HG03025 (cell line): ENCODE results near the gene SERINC5.
"Not testable (repeated sequence)": the region's sequence is repeated elsewhere in the genome, so short reads cannot be mapped to it uniquely, and the experiment has no call there.

Experiments
- ATAC-seq: cut with Tn5 transposase; IDR thresholded peaks from one replicate; pipeline ENCODE4 v1.9.1; 2021; ENCODE audit warnings: mild to moderate bottlenecking, moderate library complexity; ENCODE audit not compliant: unreplicated experiment, low FRiP score

SERINC5 gene

DNA sequence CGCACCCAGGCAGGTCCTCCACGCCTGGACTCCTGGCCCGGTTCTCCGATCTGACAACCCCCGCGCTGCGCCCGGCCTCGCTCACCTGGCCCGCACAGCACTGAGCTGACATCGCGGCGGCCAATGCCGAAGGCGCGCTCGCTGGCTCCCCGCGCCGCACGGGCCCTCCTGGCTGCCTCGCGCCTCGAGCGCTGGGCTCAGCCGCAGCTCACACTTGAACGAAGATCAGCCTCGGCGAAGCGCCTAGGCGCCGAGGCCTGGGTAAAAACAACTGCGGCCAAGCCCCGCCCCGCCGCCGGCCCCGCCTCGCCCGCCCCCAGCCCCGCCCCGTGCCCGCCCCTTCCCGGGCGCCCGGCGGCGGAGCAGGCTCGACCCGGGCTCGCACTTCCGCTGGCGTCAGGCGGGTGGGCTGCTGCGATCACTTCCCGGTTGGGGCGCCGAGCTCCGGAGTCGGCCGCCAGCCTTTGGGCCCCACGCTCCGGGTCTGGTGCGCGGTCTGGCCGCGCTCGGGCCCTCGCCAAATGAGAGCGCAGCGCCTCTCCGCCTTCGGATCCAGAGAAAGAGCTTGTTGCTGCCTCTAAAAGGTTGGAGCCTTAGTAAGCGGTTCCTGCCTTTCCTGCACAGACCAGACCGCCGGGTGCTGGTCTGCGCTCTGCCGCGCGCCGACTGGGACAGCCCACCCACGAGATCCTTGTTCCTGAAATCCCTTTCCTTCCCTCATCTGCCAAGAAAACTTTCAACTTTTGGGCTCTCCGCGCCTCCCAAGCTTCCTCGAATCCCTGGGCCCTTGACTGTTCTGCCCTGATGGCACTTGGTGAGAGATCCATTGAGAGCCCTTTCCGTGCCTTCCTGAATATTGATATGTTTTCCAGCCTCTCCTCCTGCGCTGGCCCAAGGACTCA is at the start of gene SERINC5:
Gene SERINC5 (minus strand): TSS at position 238 of the 902 bp plus-strand sequence. CDS start 126 bp downstream, at position 112.
- peak; percentile 77 for ATAC-seq

DNA sequence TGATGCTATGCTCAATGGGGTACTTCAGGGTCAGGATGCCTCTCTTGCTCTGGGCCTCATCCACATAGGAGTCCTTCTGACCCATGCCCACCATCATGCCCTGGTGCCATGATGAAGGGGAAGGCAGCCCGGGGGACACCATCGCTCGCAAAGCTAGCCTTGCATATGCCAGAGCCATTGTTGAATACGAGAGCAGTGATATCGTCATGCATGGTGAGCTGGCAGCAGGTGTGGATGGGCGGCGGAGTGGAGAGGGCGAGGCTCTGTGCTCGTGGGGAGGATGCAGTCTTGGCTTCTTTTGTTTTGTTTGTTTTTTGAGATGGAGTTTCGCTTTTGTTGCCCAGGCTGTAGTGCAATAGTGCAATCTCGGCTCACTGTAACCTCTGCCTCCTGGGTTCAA is 46.8 kb upstream of the SERINC5 start:
- no peak for ATAC-seq

DNA sequence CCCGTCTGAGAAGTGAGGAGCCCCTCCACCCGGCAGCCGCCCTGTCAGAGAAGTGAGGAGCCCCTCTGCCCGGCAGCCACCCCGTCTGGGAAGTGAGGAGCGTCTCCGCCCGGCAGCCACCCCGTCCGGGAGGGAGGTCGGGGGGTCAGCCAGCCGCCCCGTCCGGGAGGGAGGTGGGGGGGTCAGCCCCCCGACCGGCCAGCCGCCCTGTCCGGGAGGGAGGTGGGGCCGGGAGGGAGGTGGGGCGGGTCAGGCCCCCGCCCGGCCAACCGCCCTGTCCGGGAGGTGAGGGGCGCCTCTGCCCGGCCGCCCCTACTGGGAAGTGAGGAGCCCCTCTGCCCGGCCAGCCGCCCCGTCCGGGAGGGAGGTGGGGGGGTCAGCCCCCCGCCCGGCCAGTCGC is 45.5 kb upstream of the SERINC5 start:
- ATAC-seq = not testable (repeated sequence)

- not testable (repeated sequence) for ATAC-seq
These were observed 44.9 kb upstream of the SERINC5 start for GRCh38 chr5:80300796-80301195.

GRCh38 chr5:80300125-80300524 is 44.3 kb upstream of the SERINC5 start:
- ATAC-seq = no peak

DNA sequence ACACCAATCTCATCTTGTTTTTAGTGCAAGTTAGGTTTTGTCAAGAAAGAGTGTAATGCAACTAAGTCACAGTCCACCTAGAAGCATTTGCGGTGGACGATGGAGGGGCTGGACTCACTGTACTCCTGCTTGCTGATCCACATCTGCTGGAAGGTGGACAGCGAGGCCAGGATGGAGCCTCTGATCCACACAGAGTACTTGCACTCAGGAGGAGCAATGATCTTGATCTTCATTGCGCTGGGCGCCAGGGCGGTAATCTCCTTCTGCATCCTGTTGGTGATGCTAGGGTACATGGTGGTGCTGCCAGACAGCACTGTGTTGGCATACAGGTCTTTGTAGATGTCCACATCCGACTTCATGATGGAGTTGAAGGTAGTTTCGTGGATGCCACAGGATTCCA is 43.8 kb upstream of the SERINC5 start:
- no peak for ATAC-seq

DNA sequence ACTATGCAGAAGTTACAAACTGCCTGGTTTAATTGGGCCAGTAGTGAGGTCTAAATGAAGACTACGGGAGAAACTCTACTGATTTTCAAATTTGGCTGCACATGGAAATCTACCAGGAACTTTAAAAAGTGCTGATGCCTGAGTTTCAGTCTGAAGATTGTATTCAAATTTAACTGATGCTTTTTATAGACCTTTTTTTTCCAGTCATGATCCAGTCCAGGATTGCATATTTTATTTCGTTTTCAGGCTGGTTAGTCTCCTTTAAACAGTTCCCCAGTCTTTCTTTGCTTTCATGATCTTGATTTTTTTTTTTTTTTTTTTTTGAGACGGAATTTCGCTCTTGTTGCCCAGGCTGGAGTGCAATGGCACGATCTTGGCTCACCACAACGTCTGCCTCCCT is 40.3 kb upstream of the SERINC5 start:
- ATAC-seq = no peak

DNA sequence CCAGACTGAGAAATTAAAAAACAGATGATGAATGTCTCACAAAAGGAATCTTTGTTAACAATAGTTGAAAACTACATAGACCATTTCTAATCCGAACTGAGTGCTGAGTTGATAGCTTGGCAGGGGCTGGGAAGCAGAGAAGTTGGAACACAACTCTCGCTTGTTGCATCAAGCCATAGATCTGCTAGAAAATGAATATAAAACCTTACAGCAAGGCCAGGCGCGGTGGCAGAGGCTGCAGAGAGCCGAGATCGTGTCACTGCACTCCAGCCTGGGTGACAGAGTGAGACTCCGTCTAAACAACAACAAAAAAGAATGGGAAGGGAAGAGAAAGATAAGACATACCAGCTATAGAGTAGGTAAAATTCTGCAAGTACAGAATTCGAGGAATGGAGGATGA is 35.9 kb upstream of the SERINC5 start:
- ATAC-seq = no peak

GRCh38 chr5:80289320-80289719 is 33.5 kb upstream of the SERINC5 start:
- no peak for ATAC-seq

- ATAC-seq = no peak
These were observed 32.3 kb upstream of the SERINC5 start for GRCh38 chr5:80288177-80288576.

DNA sequence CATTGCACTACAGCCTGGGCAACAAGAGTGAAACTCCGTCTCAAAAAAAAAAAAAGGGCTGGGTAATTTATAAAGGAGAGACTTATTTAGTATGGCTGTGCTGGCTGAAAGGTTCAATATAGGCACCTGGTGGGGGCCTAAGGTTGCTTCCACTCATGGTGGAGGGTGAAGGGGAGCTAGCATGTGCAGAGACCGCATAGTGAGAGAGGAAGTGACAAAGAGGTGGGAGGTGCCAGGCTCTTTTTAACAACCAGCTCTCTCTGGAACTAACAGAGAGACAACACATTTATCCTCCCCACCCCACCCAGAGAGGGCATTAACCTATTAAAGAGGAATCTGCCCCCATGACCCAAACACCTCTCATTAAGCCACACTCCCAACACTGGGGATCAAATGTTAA is 28.9 kb upstream of the SERINC5 start:
- ATAC-seq = no peak

- no peak for ATAC-seq
These were observed 27.5 kb upstream of the SERINC5 start for GRCh38 chr5:80283360-80283759.

DNA sequence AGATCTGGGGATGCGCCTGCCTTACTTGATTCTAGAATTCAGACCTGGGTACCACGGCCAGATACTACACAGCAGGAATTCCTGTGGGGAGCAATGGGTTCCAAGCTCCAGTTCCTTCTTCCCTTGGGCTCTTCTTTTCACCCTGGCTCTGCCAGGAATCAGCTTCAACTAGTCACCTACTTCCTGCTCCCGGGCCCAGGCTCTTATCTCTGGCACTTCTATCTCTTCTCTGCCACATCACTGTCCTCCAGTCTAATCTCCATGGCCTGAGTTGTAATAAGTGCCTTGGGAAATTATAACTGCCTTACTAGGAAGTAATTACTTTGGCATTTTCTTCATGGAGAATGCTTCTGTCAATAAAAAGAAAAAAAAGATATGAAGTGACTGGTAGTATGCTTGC is 26.2 kb upstream of the SERINC5 start:
- no peak for ATAC-seq

DNA sequence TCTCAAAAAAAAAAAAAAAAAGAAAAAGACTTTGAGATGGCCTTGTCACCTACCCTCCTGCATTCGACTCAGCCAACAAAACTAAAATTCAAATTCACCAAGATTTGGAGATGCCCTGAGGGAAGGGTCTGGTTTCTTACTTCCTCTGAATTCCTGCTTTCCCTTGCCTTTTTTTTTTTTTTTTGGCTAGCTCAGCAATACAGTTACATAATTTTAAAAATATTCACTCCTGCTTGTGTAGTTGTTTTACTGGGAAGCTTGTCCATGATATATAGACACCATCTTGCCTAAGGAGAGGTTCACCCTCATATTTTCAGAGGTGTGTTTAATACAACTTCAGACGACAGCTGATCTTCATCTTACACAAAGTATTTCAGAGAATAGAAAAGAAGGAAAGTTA is 21.3 kb upstream of the SERINC5 start:
- ATAC-seq = no peak

DNA sequence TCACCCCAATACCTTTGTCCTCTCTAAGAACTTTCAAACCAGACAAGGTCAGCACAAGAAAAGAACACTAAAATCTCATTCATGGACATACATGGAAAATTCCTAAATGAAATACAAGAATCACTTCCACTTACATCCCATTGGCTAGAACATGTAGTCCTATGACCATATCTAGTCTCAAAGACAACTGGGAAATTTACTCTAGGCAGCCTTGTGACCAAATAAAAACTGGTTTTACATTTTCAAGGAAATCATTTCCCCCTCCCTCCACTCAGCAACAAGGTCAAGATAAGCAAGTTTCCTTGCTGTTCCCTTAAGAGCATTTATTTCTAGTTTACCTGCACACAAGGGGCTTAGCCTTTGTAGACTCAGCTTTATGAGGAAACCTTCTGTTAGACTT is 20.3 kb upstream of the SERINC5 start:
- ATAC-seq = no peak

- no peak for ATAC-seq
These were observed 19.5 kb upstream of the SERINC5 start for GRCh38 chr5:80275347-80275746.

DNA sequence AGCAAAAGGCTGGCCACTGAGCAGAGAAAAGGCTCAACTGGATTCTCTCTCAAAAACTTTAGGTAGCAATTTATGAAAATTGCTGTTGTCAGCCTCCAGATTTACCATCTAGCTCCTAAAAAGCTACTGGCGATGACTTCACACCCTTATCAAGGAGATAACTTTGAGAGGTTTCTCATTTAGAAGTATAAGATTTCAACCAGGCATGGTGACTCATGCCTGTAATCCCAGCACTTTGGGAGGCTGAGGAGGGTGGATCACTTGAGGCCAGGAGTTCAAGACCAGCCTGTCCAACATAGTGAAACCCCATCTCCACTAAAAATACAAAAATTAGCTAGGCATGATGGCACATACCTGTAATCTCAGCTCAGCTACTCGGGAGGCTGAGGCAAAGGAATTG is 14.7 kb upstream of the SERINC5 start:
- ATAC-seq = not testable (repeated sequence)

DNA sequence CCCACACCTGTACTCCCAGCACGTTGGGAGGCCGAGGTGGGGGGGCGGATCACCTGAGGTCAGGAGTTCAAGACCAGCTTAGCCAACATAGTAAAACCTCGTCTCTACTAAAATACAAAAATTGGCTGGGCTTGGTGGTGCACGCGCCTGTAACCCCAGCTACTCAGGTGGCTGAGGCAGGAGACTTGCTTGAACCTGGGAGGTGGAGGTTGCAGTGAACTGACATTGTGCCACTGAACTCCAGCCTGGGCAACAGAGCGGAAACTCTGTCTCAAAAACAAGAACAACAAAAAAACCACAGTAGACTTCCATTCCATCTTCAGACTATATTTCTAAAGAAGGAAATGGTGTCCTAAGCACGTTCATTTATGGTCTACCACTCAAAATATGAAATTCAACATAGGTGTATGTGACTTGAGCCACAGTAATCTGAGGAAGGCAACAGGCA is 14.2 kb upstream of the SERINC5 start:
- no peak for ATAC-seq

GRCh38 chr5:80268916-80269315 is 13.1 kb upstream of the SERINC5 start:
- no peak for ATAC-seq

DNA sequence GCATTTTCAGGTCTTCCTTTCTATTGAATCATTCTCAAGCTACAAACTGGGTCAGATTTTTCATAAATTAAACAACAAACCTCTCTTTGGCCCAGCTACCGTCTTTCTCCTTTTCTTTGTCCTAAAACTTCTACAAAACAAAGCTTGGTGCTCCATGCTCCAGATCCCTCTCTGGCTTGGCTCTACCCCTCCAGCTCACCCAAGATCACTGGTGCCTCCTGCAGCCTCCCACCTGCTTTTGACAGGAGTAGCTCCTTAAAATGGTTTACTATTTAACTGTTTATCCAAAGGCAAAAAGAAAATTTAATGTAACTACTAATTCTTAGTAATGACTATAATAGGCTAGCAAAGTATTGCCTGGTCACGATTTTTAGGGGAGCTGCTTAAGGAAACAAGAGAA is 10.7 kb upstream of the SERINC5 start:
- no peak for ATAC-seq

DNA sequence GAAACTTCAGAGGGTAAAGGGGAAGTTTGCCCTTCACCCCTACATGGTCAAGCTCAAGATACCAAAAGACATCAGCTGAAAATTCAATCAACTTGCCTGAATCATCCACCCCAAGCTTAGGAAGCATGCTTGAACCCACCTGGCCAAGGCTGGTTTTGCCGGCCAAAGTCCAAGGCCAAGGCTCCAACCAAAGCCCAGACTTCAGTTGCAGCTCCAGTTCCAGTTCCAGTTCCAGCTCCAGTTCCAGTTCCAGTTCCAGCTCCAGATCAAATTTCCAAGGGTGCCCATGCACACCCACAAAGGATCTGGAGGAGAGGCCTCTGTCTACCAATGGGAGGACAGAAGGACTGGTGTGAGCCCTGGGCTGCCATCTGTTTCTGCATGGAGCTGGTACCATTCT is 4.6 kb upstream of the SERINC5 start:
- ATAC-seq = no peak

GRCh38 chr5:80259511-80260203 is 3.8 kb upstream of the SERINC5 start:
- ATAC-seq = no peak
